Lower leg skin (tissue), 4 donors: ENCODE data around the gene GIT2. TPM values are rescaled to one million over a fixed set of nuclear protein-coding genes. Genes with fewer than 3 reads are reported as not detected.

ENCODE experiments used
- DNase-seq, 2 donors: peaks; one replicate each; pipeline ENCODE4 v3.0.0-alpha.2; 2019; ENCODE audit warnings: low spot score in 2 of 2
- H3K4me3 ChIP-seq: fragments of 200-600 bp; sonication (generic); 2 replicates; pipeline ENCODE4 v1.5.1; 2017; ENCODE audit warnings: mild to moderate bottlenecking, low read depth; ENCODE audit not compliant: poor library complexity, severe bottlenecking
- CTCF ChIP-seq, 3 donors: fragments of 450-650 bp; IDR thresholded peaks; one replicate each; pipeline ENCODE4 v1.5.1; 2016; ENCODE audit warnings: antibody characterized with exemption in 3 of 3, mild to moderate bottlenecking in 3 of 3, moderate library complexity in 2 of 3
- POLR2A ChIP-seq, 2 donors: fragments of 450-650 bp; IDR thresholded peaks; one replicate each; pipeline ENCODE4 v1.6.1; 2016 to 2017; ENCODE audit warnings: antibody characterized with exemption in 2 of 2, mild to moderate bottlenecking in 1 of 2, moderate library complexity in 1 of 2
- WGBS, 2 donors: methylation state at CpG; one replicate each; pipeline ENCODE4 v1.1.5; 2018; 5-methylcytosine and 5-hydroxymethylcytosine counted together
- intact Hi-C: fragments of 100-400 bp; cut with DNase I; formaldehyde crosslinking; loops from one replicate; pipeline ENCODE4 v1.15.0; 2023; ENCODE audit warnings: low total_unique reads
- total RNA-seq, 4 donors: library from RNA; depleted of rRNA; stranded (reverse); fragments of >200 nt; gene quantifications; one replicate each; pipeline ENCODE4 v1.1.0, GENCODE V29; 2016

The GIT2 gene
- total RNA-seq, 4 donors from 2014 or later: 25.2 to 31.8 (median 28.5) TPM

- intact Hi-C loops: no loop called here
- TF ChIP-seq CTCF (IDR thresholded peaks at IDR 0.05): no peak
- no peak for DNase-seq
- 47 to 48% methylated on average over 3 of the region's 3 CpGs for WGBS, 2 donors
- H3K4me3 ChIP-seq: no peak overlapping the region
Observed at GRCh38 chr12:109947521-109947920, 48.6 kb downstream of the GIT2 start.

GRCh38 chr12:109946913-109947312, 49.3 kb downstream of the GIT2 start:
- no peak overlapping the region for H3K4me3 ChIP-seq
- no peak for TF ChIP-seq POLR2A (IDR thresholded peaks at IDR 0.05)
- no peak for TF ChIP-seq CTCF (IDR thresholded peaks at IDR 0.05)
- intact Hi-C loops: no loop called here
- no peak for DNase-seq
- WGBS, 2 donors: 90 to 92% methylated on average over 9 of the region's 9 CpGs

- H3K4me3 ChIP-seq: no peak overlapping the region
- WGBS, 2 donors: 52 to 57% methylated on average over 5 of the region's 5 CpGs
- DNase-seq: no peak
- no peak for TF ChIP-seq CTCF (IDR thresholded peaks at IDR 0.05)
- TF ChIP-seq POLR2A (IDR thresholded peaks at IDR 0.05): no peak
- intact Hi-C loops: no loop called here
Observed at GRCh38 chr12:109946505-109946904, 49.7 kb downstream of the GIT2 start.

- DNase-seq: no peak
- intact Hi-C loops: no loop called here
Observed at GRCh38 chr12:109944561-109945359, 51.4 kb downstream of the GIT2 start.

GRCh38 chr12:109943811-109944210, 52.4 kb downstream of the GIT2 start:
- no peak for DNase-seq
- 87 to 89% methylated on average over 7 of the region's 7 CpGs for WGBS, 2 donors
- TF ChIP-seq CTCF (IDR thresholded peaks at IDR 0.05) (no peak), POLR2A (IDR thresholded peaks at IDR 0.05) (no peak)
- no peak overlapping the region for H3K4me3 ChIP-seq
- intact Hi-C loops: no loop called here

More at GRCh38 chr12:109944561-109945359, 51.4 kb downstream of the GIT2 start:
- TF ChIP-seq POLR2A (IDR thresholded peaks at IDR 0.05): no peak
- TF ChIP-seq CTCF (IDR thresholded peaks at IDR 0.05): no peak
- H3K4me3 ChIP-seq: no peak overlapping the region
- 63 to 65% methylated on average over 17 of the region's 17 CpGs for WGBS, 2 donors
